ENCODE measurements around the gene AP2A2.

AP2A2 gene

DNA sequence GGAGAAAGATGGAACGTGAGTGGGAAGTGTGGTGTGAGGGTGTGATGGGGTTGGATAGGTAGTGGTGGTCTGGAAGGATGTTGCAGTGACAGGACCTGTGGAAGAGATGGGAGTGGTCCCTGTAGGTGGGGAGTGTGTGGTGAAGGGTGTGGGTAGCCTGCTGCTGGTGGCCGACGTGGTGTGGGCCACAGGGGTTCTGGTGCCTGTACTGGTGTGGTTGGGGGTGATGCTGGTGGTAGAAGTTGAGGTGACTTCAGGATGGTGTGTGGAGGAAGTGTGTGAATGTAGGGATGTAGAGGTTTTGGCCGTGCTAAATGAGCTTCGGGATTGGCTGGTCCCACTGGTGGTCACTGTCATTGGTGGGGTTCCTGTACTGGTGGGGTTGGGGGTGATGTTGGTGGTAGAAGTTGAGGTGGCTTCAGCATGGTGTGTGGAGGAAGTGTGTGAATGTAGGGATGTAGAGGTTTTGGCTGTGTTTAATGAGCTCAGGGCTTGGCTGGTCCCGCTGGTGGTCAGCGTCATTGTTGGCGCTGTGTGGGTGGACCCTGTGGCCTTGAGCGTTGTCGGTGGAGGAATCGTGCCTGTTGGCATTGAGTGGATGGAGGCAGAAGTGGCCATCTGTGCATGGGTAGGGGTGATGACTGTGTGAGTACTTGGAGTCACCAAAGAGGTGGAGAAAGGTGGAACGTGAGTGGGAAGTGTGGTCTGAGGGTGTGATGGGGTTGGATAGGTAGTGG, 91.8 kb downstream of the AP2A2 start:
- DNase-seq, result no peak

DNA sequence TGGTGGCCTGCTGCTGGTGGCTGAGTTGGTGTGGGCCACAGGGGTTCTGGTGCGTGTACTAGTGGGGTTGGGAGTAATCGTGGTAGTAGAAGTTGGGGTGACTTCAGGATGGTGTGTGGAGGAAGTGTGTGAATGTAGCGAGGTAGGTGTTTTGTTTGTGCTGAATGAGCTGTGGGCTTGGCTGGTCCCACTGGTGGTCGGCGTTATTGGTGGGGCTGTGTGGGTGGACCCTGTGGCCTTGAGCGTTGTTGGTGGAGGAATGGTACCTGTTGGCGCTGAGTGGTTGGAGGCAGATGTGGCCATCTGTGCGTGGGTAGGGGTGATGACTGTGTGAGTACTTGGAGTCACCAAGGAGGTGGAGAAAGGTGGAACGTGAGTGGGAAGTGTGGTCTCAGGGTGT, 92.4 kb downstream of the AP2A2 start:
- no peak for DNase-seq

DNA sequence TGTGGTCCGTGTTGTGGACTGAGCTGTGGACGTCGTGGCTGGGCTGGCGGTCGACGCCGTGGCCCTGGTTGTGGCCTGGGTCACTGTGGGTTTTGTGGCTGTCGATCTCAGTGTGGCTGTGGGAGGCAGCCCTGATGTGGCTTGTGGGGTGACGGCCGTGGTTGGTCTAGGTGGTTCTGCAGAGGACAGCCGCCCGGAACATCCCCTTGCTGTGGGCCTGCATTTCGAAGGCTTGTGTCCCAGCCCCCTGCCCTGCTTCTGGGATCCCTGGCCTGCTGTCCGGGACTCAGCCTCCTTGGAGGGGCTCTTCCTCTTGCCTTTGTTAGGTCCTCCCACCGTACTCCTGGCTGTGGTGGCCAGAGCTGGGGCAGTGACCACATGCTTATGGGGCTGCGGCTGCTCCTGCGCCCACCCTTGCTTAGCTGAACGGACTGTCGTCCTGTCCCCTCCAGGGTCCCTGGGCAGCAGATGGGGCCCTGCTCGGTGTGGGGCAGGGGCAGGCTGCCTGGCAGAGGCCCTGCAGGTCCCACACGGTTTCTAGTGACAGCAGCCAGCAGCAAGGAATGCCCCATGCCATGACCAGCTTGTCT, 93.7 kb downstream of the AP2A2 start:
- no peak for DNase-seq

DNA sequence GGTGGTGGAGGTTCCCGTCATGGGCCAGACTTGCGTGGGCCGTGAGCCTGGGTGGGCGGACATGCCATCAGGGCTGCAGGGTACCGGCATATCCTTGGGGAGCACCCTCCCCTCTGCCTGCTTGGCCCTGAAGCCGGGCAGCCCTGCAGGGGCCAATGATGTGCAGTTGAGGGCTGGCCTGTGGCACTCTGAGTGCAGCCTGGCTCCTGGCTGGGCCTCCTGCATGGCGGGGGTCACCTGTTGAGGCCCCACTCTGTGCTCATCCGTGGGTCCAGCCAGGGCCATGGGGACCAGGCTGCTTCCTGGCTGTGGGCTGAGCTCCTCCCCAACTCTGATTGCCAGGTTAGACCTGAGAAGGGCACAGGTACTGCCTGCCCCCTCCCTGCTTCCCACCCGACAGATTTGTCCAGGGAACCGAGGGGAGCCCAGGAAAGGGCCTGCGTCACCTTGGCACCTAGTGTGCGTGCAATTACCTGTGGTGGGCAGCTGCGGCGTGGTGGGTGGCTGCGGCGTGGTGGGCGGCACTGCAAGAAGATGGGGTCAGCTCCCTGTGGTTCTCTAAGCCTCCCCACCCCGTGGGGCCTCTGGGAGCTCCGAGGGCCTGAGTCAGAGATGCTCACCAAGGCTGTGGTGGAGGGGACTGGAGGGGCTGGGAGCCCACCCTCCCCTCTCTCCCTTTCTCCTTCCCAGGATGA, 94.7 kb downstream of the AP2A2 start:
- DNase-seq, result no peak

DNA sequence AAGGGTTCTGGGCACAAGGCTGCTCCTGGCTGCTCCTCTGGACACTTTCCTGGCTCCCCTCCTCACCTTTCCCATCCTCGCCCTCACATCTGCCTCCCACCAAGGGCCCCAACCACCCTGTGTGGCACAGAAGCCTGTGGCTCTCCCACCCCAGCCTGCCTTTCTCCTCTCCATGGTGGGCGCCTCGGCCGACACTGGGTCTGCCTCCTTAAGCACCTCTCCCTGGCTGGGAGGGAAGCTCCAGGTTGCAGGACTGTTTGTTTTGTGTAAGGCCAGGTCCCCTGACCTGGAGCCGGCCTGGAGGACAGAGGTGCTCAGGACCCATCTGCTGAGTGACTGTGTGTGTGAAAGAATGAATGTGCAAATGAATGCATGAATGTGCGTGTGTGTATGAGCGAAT, 96.7 kb downstream of the AP2A2 start:
- no peak for DNase-seq

DNA sequence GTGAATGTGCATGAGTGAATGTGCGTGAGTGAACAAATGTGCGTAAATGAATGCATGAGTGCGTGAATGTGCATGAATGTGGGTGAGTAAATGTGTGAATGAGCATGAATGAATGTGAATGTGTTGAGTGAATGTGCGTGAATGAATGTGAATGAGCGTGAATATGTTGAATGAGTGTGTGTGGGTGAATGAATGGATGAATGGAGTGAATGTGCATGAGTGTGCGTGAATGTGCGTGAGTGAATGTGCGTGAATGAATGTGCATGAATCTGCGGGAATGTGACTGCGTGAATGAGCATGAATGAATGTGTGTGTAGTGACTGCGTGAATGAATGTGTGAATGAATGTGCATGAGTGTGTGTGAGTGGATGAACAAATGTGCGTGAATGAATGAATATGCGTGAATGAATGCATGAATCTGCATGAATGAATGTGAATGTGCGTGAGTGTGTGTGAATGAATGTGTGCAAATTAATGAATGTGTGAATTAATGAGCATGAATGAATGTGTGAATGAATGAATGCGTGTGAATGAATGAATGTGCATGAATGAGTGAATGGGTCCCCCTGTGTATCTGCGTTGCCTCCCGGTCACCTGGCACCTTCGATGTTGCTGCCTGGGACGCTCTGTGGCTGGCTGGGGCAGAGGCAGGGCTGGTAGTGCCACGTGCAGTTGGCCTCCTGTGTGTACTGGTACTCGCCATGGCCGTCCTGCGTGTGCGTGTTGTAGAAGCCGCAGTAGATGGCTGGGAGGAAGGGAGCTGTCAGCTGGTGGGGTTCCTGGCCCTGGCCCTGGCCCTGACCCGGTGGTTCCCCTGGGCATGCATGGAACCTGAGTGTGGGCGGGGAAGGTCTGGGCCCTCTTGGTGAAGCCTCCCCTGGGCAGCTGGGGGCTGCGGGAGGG, 97.5 kb downstream of the AP2A2 start:
- no peak for DNase-seq

DNA sequence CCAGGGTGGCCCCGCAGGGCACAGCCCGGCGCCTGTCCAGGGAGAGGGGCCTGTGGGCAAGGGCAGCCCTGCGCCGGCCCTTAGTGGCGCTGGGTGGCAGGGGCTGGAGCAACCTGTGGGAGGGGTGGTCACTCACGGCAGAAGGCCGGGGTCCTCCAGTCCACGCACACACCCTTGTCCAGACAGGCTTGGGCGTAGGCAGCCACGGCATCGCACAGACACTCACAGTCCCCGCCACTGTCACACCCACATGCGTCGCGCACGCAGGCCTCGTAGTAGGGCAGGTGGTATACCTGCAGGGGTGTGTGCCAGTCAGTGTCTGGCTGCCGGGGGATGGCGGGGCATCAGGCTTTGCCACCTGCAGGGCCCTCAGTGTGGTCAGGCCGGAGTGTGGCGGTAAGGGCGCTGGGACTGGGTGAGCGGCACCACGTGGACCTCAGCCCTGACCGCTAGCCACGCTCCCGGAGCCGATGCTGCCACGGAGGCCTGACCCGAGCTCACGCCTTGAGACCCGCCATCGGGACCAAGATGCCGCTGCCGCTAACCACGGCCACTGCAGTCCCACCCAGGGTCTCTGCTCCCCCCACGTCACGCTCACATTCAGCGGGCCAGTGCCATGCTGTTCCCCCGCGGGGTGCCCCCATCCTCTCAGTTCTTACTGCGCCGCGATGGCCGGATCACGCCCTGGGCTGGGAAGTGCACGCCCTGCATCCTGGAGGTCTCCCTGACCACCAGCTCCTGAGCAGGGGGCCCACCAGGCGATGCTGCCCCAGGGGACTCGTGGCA, 98.3 kb downstream of the AP2A2 start:
- no peak for DNase-seq

DNA sequence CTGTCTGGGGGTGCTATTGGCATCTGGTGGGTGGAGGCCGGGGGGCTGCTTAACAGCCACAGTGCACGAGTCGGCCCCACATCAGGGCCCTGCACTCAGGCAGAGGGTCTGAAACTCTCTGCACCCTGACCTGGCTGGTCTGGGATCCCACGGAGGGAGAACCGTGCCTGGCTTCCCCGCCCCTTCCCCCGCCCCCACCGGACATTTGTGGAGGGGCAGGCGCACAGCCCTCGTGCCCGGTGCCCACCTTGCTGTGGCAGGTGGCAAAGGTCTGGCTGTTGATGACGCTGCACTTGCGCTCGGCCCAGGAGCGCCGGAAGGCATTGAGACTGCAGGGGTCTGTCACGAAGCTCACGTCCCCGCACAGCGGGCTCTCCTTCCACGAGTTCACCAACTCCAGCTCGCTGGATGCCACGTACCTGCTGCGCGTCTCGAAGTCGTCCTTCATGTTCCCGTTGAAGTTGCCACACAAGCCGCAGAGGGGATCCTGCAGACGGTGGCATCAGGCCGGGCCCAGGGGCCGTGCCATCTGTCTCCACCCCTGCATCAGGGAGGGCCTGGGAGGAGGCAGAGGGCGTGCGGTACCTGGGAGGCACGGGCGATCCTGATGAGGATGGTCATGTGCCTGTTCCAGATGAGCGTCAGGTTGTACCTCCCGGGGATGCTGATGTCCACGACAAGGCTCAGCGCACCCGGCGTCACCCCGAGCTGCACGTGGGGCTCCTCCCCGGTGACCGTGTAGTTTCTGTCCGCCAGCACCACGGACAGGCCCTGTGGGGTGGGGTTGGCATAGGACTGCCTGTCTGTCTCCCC, 99.1 kb downstream of the AP2A2 start:
- DNase-seq, result no peak

DNA sequence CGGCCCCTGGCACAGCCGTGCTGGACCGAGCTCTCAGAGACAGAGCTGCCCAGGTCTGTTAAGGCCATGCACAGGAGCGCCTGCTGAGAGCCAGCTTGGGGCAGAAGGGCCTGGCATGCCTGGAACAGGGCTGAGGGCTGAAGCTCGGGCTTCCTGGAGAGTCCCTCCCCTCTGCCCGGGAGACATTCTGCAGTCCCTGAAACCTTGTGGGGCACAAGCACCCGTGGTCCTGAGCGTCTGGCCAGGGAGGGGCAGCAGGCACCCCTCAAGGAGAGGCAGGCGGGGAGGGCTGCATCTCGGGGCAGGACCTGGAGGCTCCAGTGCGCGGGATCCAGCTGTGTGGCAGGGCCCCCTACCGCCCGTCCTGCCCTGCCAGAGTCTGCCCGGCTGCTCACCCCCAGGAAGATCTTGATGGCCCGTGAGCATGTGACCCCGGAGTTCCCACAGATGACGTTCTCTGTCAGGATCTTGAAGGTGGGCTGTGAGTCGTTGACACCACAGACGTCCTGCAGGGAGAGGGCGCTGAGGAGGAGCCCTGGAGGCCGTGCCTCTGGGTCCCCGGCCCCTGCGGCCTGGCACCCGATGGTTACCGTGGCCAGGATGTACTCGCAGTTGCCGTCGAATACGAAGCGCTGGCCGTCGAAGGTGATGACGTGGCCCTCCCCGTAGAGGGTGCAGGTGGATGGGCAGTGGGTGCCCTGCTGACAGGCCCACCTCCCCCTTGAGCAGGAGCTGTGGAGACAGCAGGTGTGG, 99.9 kb downstream of the AP2A2 start:
- DNase-seq, result no peak

DNA sequence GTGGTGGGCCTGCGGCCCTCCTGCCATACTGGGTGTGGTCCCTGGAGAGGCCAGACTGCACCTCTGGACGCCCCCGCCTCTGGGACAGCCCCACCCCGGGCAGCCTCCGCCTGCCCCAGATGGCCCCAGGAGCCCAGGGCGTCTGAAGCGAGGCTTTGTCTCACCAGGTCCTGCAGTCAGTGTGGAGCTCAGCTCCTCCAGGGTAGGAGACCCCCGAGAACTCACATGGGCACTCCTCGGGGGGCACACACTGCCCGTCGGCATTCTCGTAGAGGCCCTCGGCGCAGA, 100.4 kb downstream of the AP2A2 start:
- DNase-seq, result no peak

DNA sequence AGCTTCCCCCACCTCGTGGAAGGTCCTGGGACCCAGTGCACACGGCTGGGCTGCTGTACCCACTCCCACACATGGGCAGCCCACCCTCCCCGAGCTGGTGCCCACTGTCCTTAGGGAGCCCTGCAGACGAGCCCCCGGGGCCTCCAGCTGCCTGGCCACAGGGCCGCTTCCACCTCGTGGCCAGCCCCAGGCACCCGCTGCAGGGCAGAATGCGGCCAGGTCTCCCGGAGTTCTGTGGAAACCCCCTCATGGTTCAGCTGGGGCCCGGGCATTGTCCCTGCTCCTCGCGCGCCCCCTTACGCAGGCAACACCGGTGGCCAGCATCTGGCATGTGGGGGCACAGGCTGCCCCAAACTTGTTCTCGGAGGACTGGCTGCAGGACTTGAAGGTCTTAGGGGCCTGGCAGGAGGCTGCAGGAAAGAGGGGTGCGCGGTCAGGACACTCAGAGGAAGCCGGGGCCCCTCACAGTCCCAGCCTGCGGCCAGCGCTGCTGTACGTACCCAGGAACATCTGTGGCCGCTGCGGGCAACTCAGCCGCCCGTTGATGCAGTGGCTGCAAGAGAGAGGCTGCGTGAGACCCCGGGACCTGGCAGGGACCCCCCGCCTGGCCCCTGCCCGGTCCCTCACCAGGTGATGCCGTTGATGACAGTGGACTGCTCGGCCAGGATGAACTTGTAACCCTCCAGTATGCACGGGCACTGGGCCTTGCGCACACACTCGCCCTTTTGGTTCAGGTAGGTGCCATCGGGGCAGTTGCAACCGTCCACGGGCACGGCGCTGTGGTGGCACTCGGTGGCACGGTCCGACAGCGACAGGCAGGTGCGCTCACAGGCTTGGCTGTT, 101.2 kb downstream of the AP2A2 start:
- DNase-seq, result no peak

DNA sequence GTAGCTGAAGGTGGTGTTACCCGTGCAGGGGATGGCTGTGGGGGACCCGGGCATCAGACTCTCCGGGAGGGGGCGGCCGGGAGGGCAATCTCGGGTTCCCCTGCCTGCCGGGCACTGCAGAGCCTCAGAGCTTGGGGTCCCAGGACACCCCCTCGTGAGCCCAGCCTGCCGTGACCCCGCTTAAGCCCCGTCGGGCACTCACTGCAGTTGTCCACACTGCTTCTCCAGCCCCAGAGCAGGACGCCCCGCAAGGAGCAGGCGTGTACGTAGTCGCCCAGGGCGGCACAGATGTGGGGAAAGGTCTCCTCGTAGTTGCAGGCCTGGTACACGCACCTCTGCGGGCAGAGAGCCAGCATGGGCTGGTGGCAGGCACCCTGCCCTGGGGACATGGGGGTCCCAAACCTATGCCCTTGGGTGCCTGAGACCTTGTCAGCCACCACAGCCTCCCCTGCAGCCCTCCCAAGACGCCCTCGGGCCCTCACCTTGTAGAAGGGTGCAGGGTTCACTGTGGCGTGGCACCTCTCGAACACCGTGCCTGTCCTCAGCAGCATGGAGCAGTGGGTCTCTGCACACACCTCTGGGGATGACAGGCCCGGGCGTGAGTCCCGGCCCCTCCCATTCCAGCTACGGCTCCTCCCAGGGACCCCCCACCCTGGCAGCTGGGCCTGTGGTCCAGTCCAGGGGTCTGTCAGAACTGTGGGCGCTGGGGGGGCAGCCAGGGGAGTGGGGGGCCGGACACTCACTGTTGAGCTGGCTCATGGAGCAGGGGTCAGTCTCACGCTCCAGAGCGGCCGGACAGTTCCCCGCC, 102.0 kb downstream of the AP2A2 start:
- DNase-seq, result no peak

DNA sequence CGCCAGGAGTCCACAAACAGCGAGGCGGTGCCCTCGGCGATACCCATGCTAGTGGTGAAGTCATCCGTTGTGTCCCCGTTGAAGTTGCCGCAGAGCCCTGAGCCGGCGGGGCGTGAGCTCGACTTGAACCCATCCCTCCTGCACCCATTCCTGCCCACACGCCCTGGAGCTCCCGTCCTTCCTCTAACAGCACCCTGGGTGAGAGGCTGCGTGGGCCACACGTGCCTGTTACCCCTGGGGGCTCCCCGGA, 102.5 kb downstream of the AP2A2 start:
- no peak for DNase-seq

DNA sequence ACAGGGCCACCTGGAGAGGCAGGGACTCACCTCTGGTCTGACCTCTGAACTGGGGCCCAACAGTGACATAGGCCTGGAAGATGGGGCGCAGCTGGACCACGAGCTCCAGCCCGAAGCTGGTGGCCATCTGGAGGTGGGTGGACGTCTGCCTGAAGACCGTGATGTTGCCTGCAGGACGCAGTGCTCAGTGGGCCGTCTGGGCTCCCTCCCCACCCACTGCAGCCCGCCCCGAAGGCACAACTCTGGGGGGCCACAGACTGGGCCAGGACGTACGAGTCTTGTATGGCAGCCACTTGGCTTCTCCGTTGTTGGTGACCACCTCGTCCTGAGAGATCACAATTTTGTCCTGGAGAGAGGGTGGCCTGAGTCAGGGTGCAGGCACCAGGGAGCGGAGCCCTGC, 102.9 kb downstream of the AP2A2 start:
- DNase-seq, result no peak

DNA sequence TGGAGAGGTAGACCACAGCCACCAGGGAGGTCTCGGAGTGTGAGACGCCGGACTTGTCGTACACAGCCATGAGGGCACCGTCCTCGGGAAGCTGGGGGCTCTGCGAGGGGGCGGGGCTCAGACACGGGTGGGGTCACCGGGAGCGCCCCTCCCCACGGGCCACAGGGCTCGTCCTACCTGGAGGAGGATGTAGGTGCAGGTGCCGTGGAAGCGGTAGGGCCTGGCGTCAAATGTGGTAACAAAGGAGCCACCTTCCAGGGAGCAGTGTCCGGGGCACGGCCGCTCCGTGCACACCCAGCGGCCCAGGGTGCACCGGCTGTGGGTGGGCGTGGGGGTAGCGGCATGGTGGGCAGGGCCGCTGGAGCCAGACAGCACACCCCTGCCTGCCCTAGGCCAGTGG, 103.4 kb downstream of the AP2A2 start:
- DNase-seq, result no peak

DNA sequence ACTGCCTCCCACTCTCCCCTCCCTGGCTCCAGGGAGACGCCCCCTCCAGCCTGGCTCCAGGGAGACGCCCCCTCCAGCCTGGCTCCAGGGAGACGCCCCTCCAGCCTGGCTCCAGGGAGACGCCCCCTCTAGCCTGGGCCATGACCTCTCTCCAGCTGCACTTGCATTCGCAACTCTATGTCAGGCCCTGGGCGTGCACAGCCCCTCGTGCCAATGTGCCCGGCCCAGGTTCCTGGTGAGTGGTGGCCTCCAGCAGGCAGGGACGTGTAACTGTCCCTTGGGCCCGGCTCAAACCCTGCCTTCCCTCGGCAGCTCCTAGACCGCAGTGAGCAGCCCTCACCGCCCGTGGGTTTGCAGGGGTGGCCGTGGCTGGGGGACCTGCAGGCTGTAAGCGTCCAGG, 104.0 kb downstream of the AP2A2 start:
- no peak for DNase-seq

DNA sequence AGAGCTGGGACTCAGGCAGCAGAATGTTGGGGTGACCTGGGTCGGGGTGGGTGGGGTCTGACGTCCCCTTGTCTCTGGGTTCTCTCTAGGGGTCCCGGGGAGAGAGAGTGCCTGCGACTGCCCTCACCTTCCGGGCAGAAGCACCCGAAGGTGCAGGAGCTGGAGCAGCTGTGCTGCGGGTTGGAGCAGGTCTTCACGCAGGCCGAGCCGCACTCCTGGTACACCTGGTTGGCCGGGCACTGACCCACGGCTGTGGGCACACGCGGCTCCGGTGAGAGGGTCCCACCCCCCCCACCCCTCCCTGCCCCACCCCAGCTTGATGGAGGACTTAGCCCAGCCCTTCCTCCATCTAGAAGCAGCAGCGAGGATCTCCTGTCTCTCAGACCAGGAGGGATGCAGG, 104.4 kb downstream of the AP2A2 start:
- DNase-seq, result no peak

DNA sequence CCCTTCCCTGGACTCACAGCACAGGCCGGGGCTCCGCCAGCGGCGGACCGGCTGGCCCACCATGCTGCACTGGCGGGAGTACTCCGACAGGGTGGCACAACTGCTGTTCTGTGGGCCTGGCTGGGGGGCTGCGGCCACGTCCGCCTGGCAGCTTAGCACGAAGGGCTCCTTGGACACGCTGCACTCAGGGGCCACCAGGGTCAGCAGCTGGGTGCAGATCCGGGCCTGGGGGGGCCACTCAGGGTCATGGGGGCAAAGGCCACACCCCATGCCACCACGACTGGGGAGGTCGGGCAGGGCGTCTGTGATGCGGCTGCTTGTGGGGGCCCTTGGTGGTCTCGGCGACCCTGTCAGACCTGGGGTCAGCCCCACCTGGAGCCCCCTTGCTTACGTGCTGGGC, 104.9 kb downstream of the AP2A2 start:
- no peak for DNase-seq

DNA sequence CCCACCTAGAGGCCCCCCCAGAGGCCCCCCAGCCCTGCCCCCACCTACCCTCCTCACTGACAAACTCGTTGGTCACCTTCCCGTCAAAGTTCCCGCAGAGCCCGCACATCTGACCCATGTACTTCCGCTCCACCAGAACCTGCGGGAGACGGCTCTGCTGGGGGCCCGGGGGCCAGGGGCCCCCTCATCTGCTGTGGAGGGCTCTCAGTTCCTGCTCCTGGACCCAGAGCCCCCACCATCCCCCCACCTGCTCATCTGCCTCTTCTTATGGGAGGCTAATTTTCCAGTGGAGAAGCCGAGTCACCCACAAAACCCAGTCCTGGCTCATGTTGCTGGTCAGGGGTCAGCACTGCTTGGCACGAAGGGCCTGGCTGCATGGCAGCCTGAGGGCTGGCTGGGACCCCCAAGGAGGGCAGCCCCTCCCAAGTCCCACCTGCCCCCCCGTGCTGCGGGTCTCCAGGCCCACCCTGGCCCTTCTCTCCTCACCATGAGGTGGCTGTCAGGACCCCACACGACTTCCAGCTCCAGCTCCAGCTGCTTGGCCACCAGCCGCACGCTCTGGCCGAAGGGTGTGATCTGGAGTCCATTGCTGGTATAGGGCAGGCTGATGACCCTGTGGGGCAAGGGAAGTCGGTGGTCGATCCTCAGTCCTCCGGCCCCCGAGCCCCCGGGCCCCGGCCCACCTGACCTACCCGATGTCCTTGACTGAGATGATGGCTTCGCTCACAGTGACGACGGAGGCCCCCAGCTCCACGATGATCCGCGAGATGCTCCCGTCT, 105.6 kb downstream of the AP2A2 start:
- no peak for DNase-seq

All from effector CD4-positive, alpha-beta T cell (primary cell).